GM19238 (cell line): Measurements from ENCODE around the gene CCDC57.
A peak's percentile ranks its signal among the peaks of the same experiment; 100 is the strongest.

Source experiments
- DNase-seq: peaks from one replicate; pipeline ENCODE4 v3.0.0; 2011; ENCODE audit warnings: low spot score; ENCODE audit not compliant: insufficient read length

CCDC57 gene

DNA sequence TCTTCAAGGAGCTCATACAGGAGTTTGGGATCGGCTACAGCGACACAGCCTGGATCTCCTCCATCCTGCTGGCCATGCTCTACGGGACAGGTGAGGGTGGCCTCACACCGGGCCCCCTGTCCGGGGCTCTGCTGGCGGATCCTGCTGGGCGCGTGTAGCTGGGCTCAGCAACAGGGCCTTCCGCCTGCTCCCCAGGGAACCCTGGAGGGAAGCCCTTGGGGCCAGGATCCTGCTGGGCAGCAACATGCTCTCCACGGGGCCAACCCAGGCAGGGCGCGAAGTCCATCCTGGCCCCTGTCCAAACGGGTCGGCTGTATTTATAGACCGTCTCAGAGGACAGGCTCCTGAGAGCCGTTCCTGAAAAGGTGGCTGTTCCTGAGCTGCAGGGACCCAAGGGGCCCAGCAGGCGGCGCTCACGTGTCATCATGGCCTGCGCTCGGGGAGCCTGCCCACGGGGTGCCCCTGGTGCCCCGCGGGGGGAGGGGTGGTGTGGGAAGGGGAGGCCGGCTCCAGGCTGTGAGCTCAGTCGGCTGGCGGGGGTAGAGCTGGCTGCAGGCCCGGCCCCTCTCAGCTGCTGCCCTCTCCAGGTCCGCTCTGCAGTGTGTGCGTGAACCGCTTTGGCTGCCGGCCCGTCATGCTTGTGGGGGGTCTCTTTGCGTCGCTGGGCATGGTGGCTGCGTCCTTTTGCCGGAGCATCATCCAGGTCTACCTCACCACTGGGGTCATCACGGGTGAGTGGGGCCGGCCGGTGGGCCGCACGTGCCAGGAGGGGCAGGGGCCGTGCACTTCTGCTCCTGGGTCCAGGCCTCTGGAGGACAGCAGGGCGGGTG lies 23.7 kb upstream of the CCDC57 start:
- no peak for DNase-seq

- no peak for DNase-seq
Observed at GRCh38 chr17:82235775-82236141, 23.1 kb upstream of the CCDC57 start.

DNA sequence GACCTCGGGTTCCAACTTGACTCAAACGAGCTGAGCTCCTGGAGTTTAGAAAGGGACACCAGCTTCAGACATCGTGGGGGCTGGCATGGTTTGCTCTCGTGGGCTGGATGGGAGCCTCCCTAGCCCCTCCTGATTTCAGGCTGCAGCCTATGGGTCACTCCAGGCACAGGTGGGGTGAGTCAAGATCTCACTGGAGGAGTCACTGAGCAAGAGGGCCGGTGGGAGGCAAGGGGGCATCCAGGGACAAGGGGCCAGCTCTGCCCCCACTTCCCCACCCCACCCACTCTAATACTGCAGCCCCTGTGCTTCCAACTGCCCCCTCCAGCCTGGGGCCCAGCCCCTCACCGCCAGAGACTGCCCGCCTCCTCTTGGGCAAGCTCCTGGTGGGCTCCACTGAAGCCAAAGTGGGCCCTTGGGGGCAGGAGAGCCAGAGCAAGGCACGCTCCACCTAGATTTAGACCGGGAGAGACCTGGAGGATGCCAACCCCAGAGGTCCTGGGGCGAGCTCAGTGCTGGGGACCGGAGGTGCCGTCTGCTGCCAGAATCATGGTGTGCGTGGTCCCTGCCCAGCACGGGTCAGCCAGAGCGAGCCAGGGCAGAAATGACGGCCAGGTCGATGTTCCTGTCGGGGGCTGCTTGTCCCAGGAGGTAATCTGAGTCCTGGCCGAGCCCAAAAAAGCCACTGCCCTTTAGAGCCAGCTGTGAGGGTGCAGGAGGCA lies 22.6 kb upstream of the CCDC57 start:
- no peak for DNase-seq

- DNase-seq = no peak
Observed at GRCh38 chr17:82234211-82235055, 21.8 kb upstream of the CCDC57 start.

GRCh38 chr17:82232876-82233785 lies 20.5 kb upstream of the CCDC57 start:
- no peak for DNase-seq

DNA sequence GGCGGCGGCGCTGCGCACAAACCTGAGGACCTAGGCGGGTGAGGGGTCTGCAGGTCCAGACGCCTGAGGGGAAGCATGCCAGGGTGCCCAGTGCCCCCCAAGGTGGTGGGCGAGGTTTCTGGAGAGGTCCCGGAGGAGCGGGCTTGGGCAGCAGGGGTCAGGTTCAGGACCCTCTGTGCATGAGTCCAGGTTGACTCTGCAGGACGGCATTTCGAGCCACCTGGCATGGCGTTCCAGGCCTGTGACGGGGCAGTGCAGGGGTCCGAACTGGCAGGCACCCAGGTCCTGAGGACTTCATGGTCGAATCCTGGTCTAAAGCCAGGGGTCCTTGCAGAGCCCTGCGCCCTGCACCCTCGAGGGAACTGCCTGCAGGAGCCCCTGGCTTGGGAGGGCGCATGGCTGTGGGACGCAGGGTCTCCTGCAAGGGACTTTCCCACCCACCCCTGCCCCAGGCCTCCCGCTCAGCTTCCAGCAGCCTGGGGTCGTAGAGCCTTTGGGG lies 19.7 kb upstream of the CCDC57 start:
- DNase-seq = no peak

DNA sequence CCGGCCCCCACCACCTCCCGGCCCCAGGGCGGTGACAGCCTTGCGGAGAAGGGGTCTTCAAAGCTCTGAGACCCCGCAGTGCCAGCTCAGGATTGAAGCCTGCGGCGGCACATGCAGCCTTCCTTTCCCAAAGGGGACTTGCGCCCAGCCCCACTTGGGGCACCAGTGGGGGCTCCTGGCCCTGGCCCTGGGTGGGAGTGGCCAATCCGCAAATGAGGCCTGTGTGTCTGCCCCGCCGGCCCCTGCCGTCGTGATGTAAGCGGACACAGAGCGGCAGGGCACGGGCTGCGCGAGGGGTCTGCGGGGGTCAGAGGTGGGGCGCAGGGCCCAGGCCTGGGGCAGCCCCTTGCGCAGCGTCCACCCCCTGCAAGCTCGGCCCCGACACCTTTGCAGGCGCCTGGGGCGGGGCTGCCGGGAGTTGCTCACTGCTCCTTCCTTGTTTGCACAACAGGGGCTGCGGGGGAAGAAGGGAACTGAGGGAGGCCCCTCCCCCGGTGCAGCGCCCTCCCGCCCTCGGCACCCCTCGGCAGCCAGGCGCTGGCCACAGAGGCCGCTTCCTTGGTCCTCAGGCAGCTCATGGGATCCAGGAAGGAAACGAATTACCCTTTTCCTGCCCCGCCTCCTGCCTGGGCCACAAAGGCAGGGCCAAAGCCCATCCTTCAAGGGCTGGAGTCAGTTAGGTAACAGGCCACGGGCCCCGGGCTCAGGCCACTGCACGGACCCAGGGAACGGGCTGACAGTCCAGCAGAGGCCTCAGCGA lies 19.1 kb upstream of the CCDC57 start:
- DNase-seq = no peak

- DNase-seq = peak; percentile 75
Observed at GRCh38 chr17:82231312-82231561, 18.6 kb upstream of the CCDC57 start.

DNA sequence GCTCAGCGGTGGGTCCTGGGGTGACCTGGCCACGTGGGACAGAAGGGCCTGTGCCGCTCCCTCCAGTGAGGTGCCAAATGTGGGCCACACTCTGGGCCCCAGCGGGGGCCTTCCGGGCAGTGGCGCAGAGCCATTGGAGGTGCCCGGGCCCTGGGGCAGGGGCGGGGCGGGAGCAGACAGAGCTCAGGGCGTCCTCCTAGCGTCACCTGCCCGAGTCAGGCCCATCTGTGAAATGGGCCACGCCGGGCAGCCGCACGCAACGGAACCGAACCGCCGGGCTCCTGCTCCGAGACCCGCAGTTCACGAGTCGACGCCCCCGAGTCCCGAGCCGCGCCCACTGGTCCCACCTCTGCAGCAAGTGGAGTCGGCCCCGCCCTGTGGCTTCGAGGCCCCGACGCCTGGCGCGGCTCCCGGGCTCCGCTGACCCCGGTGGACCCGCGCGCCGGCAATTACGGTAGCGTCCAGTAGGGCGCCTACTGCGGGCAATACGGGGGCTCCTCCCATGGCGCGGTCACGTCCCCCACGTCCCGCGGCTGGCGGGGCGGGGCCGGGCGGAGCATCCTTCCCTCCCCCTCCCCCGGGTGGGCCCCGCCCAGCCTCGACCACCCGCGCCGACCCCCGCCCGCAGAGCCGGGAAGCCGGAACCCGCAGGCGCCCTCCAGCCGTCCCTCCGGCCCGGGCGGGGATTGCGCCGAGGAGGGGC lies 18.1 kb upstream of the CCDC57 start:
- DNase-seq = peak; percentile 87

- no peak for DNase-seq
Observed at GRCh38 chr17:82229698-82230608, 17.3 kb upstream of the CCDC57 start.

DNA sequence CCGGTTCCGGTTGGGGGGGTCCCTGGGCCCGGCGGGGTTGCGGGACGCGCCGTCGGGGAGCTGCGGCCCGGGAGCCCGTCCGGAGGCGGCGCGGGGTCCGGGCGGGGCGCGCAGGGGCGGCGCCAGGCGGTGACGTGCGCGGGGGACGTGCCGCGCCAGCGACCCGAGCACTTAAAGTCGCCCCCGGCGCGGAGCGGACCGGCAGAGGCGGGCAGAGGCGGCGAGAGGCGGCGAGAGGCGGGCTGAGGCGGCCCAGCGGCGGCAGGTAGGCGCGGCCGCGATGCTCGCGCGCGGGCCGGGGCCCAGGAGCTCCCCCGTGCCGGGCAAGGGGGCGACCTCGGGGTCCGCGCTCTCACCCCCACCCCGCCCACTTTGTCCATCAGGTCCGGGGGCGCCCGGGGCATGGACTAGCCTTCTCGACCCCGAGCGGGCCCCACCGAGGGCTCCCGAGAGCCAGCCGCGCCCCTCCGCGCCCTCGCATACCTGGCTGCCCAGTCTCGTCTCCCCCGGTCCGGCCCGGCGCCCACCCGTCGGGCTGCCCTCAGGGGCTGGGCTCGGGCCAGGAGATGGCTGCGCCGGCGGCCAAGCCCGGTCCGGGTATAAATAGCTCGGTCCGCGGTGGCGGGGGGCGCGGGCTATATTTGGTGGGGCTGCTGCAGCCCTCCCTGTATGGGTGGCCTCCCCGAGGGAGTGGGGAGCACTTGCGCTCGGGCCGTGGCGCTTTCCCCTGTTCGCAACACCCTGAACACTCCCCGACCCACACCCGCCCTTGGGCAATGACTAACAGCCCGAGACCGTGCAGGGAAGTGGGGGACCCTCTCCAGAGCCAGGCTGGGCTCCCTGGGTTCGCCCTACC lies 16.4 kb upstream of the CCDC57 start, which contains the start of gene SLC16A3:
SLC16A3 (plus strand) TSS at position 201 of the 856 bp plus-strand sequence. CDS start 6,967 bp downstream, outside the sequence.
- peak; percentile 91 for DNase-seq

DNA sequence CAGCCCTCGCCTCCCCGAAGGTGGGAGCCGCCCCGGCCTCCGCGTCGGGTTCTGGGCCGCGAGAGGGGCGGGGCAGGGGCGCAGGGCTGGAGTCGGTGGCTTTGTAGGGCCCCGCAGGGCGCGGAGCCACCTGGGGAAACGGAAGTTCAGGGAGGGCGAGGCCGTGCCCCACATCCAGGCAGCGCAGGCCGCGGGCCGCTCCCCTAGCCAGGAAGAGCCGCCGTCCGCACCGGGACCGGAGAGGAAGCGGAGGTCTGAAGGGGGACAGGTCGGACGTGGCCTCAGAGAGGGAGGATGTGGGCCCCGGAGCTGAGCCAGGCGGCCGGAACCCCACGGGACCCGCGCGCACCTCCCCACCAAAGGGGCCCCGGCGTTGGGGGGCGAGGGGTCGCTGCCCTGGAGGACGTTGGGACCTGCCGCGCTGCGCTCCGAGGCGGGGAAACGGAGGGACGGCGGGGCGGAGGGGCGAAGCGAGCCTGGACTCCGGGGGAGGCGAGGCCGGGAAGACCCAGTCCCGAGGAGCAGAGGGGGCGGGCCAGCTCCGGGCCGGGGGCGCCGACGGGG lies 15.7 kb upstream of the CCDC57 start:
- DNase-seq = peak; percentile 77

DNA sequence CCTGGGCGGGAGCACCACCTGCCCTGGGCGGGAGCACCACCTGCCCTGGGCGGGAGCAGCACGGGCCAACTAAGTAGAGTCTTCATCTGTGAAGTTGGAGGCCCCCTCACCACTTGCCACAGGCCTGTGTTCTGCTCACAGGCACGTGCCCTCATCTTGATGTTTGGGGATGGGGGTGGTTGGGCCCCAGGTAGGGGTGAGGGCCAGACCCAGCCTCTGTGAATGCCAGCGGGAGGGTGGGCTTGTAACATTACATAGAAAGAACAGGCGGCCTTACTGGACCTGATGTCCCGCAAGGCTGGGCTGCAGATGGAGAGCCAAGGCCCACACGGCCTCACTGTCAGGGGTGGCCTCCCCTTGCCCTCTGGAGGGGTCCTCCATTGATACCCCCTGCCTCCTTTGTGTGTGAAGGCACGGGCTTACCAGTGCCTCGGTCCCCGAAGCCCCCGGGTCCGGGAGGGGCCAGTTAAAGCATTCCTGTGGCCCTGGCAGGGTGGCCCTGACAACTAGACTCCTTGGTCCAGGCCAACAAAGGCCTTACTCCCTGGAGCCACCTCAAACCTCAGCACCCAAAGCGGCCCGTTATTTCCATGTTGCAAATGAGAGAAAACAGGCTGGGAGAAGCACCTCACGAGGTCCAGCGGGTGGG lies 15.1 kb upstream of the CCDC57 start:
- no peak for DNase-seq

GRCh38 chr17:82226809-82227628 lies 14.4 kb upstream of the CCDC57 start:
- no peak for DNase-seq

DNA sequence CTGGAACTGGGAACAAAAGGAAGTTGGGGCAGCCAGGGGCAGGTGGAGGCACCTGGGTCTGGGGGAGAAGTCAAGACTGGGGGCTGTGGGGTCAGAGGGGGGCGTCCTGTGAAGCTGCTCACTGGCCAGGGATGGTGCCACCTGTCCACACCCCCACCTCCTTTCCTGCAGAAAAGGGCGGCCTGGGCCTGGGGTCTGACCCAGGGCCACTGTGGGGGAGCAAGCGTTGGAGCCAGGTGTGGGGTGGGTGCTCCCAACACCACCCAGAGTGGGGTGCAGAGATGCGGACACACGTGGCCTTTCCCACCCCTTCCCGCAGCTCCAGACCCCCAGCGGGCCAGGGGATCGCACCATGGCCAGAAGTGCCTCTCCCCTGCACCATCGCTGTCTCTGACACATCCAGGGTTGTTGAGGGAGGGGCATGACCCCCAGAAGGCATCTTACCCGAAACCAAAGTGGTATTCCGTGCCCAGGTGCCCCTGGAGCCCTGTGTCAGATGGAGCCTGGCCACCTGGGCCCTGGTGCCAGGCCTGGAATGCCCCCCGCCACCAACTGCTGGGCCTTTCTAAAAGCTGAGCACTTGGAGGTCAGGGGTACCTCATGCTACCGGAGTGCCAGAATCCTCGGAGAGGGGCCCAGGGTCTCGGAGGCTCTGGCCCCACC lies 13.6 kb upstream of the CCDC57 start:
- no peak for DNase-seq
